Measurements from ENCODE around the gene POLE2. TPM values are rescaled to one million over a fixed set of nuclear protein-coding genes. Genes with fewer than 3 reads are reported as not detected.
"Not testable (repeated sequence)": the region's sequence is repeated elsewhere in the genome, so short reads cannot be mapped to it uniquely, and the experiment has no call there.

POLE2 gene
- total RNA-seq, 2 donors from 2014 or later, result 19.5 to 30.5 TPM

- H3K9me3 Mint-ChIP-seq, result no peaks in the 10 kb centered on the region
- peak overlapping the region; percentile 70 to 85 for H3K27ac Mint-ChIP-seq
- no peaks in the 10 kb centered on the region for H3K27me3 Mint-ChIP-seq
- H3K4me1 Mint-ChIP-seq (ENCODE audit: low read depth in 2 of 2), result peaks cover 19 to 29% of the 10 kb centered on the region in 2 donors
- H3K4me3 Mint-ChIP-seq, result peak overlapping the region; percentile 80
- H3K36me3 Mint-ChIP-seq, result peaks cover 2% of the 10 kb centered on the region
- DNase-seq (ENCODE audit: low spot score) (no peak), ATAC-seq (no peak)
These were observed 4.3 kb upstream of the POLE2 start for GRCh38 chr14:49692193-49692757.

DNA sequence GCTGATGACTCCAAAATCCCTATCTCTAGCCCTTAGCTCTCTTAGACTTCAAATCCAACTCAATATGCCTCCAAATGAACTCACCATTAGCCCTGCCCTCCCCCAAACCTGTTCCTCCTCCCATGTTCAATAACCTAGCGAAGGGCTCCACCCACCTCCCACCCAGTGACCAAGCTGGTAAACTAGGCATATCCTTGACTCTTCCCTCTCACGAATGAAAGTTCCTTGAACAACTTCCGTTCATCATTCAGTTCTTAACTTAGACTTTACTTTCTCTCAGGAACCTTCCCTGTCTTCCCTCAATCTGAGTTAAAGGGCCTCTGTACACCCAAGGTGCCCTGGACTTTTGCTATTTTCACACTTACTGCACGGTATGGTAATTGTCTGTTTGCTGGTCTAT, 3.0 kb upstream of the POLE2 start:
- Mint-ChIP-seq H3K9me3 (no peaks in the 10 kb centered on the region), H3K4me1 (ENCODE audit: low read depth in 2 of 2) (peaks cover 28 to 35% of the 10 kb centered on the region in 2 donors), H3K36me3 (peaks cover 5% of the 10 kb centered on the region), H3K4me3 (no peak overlapping the region), H3K27ac (peak overlapping the region in 1 of 2 donors; percentile 5), H3K27me3 (no peaks in the 10 kb centered on the region)
- no peak for DNase-seq (ENCODE audit: low spot score)
- ATAC-seq, result no peak

GRCh38 chr14:49688701-49689030, 652 bp upstream of the POLE2 start:
- ATAC-seq (peak in 1 of 2 donors; percentile 1), DNase-seq (ENCODE audit: low spot score) (no peak)
- Mint-ChIP-seq H3K36me3 (peaks cover 5% of the 10 kb centered on the region), H3K27ac (peak overlapping the region; percentile 88 to 92), H3K27me3 (no peaks in the 10 kb centered on the region), H3K9me3 (no peaks in the 10 kb centered on the region), H3K4me1 (ENCODE audit: low read depth in 2 of 2) (peaks cover 28 to 32% of the 10 kb centered on the region in 2 donors), H3K4me3 (peak overlapping the region; percentile 98)

DNA sequence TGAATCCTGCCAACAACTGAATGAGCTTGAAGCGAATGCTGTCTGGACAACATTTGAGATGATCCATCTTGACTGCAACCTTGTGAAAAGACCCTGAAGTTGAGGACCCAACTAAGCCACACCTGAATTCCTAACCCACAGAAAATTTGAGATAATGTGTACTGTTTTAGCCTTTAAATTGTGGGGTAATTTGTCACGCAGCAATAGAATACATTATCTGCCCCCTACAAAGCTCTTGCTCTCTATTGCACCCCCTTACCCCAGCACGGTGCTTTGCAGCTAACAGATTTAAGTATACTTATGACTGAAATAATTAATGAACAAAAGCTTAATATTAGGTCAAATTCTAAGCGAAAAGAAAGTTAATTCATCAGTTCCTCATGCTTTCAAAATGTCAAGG, 1.6 kb downstream of the POLE2 start:
- H3K4me3 Mint-ChIP-seq, result peak overlapping the region; percentile 98
- no peaks in the 10 kb centered on the region for H3K27me3 Mint-ChIP-seq
- peaks cover 9% of the 10 kb centered on the region for H3K36me3 Mint-ChIP-seq
- H3K27ac Mint-ChIP-seq, result peak overlapping the region in 1 of 2 donors; percentile 88
- DNase-seq (ENCODE audit: low spot score) (no peak), ATAC-seq (no peak)
- H3K9me3 Mint-ChIP-seq, result no peaks in the 10 kb centered on the region
- H3K4me1 Mint-ChIP-seq (ENCODE audit: low read depth in 2 of 2), result peaks cover 17 to 20% of the 10 kb centered on the region in 2 donors

GRCh38 chr14:49679271-49679670, 8.7 kb downstream of the POLE2 start:
- peaks cover 0 to 10% of the 10 kb centered on the region in 2 donors for H3K4me1 Mint-ChIP-seq (ENCODE audit: low read depth in 2 of 2)
- peak overlapping the region in 1 of 2 donors; percentile 39 for H3K27ac Mint-ChIP-seq
- peaks cover 14% of the 10 kb centered on the region for H3K36me3 Mint-ChIP-seq
- DNase-seq (ENCODE audit: low spot score) (no peak), ATAC-seq (peak in 1 of 2 donors; percentile 79)
- no peak overlapping the region for H3K4me3 Mint-ChIP-seq
- no peaks in the 10 kb centered on the region for H3K9me3 Mint-ChIP-seq
- H3K27me3 Mint-ChIP-seq, result no peaks in the 10 kb centered on the region

DNA sequence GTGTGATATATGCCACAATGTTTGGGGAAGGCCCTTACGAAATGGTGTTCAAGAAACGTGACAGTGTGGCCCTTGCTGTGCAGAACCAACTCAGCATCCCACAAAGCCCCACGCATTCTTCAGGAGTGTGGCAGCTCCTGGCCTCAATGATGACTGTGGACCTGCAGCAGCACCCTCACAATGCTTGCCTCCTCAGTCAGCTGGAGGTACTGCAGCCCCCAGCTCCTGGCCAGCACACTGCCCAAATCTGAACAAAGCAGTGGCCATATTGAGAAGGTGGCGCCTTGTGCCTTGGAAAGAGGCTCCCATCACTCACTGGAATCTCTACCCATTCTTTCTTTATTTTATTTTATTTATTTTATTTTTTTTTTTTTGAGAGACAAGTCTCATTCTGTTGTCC, 10.4 kb downstream of the POLE2 start:
- DNase-seq (ENCODE audit: low spot score) (no peak), ATAC-seq (no peak)
- Mint-ChIP-seq H3K9me3 (no peaks in the 10 kb centered on the region), H3K36me3 (peaks cover 21% of the 10 kb centered on the region), H3K4me1 (ENCODE audit: low read depth in 2 of 2) (peaks cover 0 to 10% of the 10 kb centered on the region in 2 donors), H3K4me3 (no peak overlapping the region), H3K27me3 (no peaks in the 10 kb centered on the region), H3K27ac (no peak overlapping the region)

DNA sequence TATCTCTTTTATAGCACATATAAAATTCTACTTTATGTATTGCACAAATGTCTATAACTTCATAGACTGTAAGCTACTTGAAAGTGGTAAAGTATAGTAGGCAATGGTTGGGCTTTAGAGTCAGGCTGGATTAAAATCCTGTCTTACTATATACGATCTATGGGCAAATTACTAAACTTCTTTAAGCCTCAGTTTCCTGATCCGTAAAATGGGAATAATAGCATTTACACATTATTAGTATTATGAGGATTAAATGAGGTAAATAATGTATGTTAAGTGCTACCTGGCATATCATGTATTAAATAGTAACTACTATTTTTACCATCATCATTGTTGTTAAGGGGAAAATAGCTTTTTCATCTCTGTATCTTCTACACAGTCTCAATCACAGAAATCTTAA, 14.4 kb downstream of the POLE2 start:
- no peak overlapping the region for H3K4me3 Mint-ChIP-seq
- DNase-seq (ENCODE audit: low spot score) (no peak), ATAC-seq (no peak)
- no peaks in the 10 kb centered on the region for H3K27me3 Mint-ChIP-seq
- no peaks in the 10 kb centered on the region for H3K9me3 Mint-ChIP-seq
- H3K36me3 Mint-ChIP-seq, result peaks cover 11% of the 10 kb centered on the region
- no peaks in the 10 kb centered on the region for H3K4me1 Mint-ChIP-seq (ENCODE audit: low read depth in 2 of 2)
- no peak overlapping the region for H3K27ac Mint-ChIP-seq

GRCh38 chr14:49670475-49670874, 17.5 kb downstream of the POLE2 start:
- Mint-ChIP-seq H3K27ac (no peak overlapping the region), H3K27me3 (no peaks in the 10 kb centered on the region), H3K4me1 (ENCODE audit: low read depth in 2 of 2) (no peaks in the 10 kb centered on the region), H3K9me3 (no peaks in the 10 kb centered on the region), H3K36me3 (peaks cover 11% of the 10 kb centered on the region), H3K4me3 (no peak overlapping the region)
- no peak for DNase-seq (ENCODE audit: low spot score)
- ATAC-seq, result no peak

DNA sequence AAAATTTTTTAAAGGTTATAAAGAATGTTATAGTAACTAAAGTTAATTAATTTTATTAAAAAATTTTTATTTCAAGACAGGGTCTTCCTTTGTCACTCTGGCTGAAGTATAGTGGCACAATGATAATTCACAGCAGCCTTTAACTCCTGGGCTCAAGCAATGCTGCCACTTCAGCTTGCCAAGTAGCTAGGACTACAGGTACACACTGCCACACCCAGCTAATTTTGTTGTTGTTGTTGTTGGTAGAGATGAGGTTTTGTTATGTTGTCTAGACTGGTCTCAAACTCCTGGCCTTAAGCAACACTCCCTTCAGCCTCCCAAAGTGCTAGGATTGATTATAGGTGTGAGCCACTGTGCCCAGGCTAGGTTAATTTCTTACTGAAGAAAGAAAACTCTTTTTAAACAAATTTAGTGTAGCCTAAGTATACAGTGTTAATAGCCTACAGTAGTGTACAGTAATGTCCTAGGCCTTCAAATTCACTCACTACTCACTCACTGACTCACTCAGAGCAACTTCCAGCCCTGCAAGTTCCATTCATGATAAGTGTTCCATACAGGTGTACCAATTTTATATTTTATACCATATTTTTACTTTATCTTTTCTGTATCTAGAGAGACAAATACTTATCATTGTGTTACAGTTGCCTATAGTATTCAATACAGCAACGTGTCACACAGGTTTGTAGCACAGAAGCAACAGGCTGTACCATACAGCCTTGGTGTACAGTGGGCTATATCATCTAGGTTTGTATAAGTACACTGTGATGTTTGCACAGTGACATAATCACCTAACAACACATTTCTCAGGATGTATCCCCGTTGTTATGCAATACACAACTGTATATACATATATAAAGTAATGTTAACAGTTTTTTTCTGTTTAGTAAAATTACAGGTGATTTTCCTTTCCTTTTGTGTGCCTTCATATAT, 28.2 kb downstream of the POLE2 start:
- Mint-ChIP-seq H3K4me3 (no peak overlapping the region), H3K4me1 (ENCODE audit: low read depth in 2 of 2) (no peaks in the 10 kb centered on the region), H3K9me3 (no peaks in the 10 kb centered on the region), H3K27me3 (no peaks in the 10 kb centered on the region), H3K36me3 (no peaks in the 10 kb centered on the region), H3K27ac (no peak overlapping the region)
- DNase-seq (ENCODE audit: low spot score), result no peak
- ATAC-seq, result no peak

GRCh38 chr14:49657500-49657899, 30.5 kb downstream of the POLE2 start:
- not testable (repeated sequence) for DNase-seq (ENCODE audit: low spot score); H3K4me3 Mint-ChIP-seq; H3K4me1 Mint-ChIP-seq (ENCODE audit: low read depth in 2 of 2); H3K9me3 Mint-ChIP-seq; H3K27me3 Mint-ChIP-seq; ATAC-seq; H3K36me3 Mint-ChIP-seq
- H3K27ac Mint-ChIP-seq, result peak overlapping the region in 1 of 2 donors; percentile 17

GRCh38 chr14:49654511-49654910, 33.5 kb downstream of the POLE2 start:
- ATAC-seq, result no peak
- H3K27me3 Mint-ChIP-seq, result no peaks in the 10 kb centered on the region
- no peaks in the 10 kb centered on the region for H3K9me3 Mint-ChIP-seq
- H3K4me3 Mint-ChIP-seq, result no peak overlapping the region
- peaks cover 7% of the 10 kb centered on the region for H3K36me3 Mint-ChIP-seq
- DNase-seq (ENCODE audit: low spot score), result no peak
- H3K4me1 Mint-ChIP-seq (ENCODE audit: low read depth in 2 of 2), result peaks cover 0 to 5% of the 10 kb centered on the region in 2 donors
- no peak overlapping the region for H3K27ac Mint-ChIP-seq

GRCh38 chr14:49653508-49653907, 34.5 kb downstream of the POLE2 start:
- H3K27ac Mint-ChIP-seq, result no peak overlapping the region
- H3K4me3 Mint-ChIP-seq, result no peak overlapping the region
- H3K9me3 Mint-ChIP-seq, result no peaks in the 10 kb centered on the region
- DNase-seq (ENCODE audit: low spot score) (no peak), ATAC-seq (no peak)
- H3K27me3 Mint-ChIP-seq, result no peaks in the 10 kb centered on the region
- H3K36me3 Mint-ChIP-seq, result peaks cover 7% of the 10 kb centered on the region
- H3K4me1 Mint-ChIP-seq (ENCODE audit: low read depth in 2 of 2), result peaks cover 0 to 5% of the 10 kb centered on the region in 2 donors

GRCh38 chr14:49642163-49642562, 45.9 kb downstream of the POLE2 start:
- Mint-ChIP-seq H3K4me3 (peak overlapping the region; percentile 2), H3K27ac (peak overlapping the region; percentile 8 to 23), H3K9me3 (no peaks in the 10 kb centered on the region), H3K27me3 (no peaks in the 10 kb centered on the region), H3K4me1 (ENCODE audit: low read depth in 2 of 2) (peaks cover 20 to 39% of the 10 kb centered on the region in 2 donors), H3K36me3 (peaks cover 10% of the 10 kb centered on the region)
- DNase-seq (ENCODE audit: low spot score), result no peak
- ATAC-seq, result no peak

DNA sequence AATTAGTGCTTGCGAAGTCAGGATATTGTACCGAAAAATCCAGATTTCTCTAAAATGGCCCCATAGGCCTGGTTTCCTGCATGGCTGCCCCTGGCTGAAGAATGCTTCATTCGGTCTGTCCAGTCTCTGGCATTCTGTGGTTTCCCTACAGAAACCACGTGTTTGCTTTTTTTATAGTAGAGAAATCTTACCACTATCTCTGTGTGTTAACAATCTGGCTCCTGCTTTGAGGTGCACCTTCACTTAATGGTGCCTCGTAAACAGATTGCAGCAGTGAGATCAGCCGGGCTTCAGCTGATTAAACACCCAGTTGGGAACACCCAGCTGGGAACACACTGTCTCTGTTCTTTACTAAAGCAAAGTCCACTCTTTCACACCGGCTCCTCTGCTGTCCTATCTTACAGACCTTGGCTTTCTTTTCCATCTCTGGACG, 46.3 kb downstream of the POLE2 start:
- peaks cover 23 to 39% of the 10 kb centered on the region in 2 donors for H3K4me1 Mint-ChIP-seq (ENCODE audit: low read depth in 2 of 2)
- H3K9me3 Mint-ChIP-seq, result no peaks in the 10 kb centered on the region
- H3K36me3 Mint-ChIP-seq, result peaks cover 15% of the 10 kb centered on the region
- ATAC-seq (no peak), DNase-seq (ENCODE audit: low spot score) (no peak)
- peak overlapping the region; percentile 2 for H3K4me3 Mint-ChIP-seq
- H3K27ac Mint-ChIP-seq, result peak overlapping the region; percentile 8 to 23
- H3K27me3 Mint-ChIP-seq, result no peaks in the 10 kb centered on the region

Measured in natural killer cell treated with Interleukin-12 subunit alpha and Interleukin-12 subunit beta and Interleukin-15 and Interleukin-18, amount 100 ng/mL, for 72 hours (primary cell).